WTC11 (cell line): ENCODE data around the gene RPL13A. TPM values are rescaled to one million over a fixed set of nuclear protein-coding genes. Genes with fewer than 3 reads are reported as not detected.

ENCODE experiments used
- ATAC-seq: fragments of 200-7000 bp; cut with Tn5 transposase; 2 replicates; pipeline ENCODE4 v1.10.0; 2021; ENCODE audit warnings: mild to moderate bottlenecking, moderate library complexity
- CTCF ChIA-PET: fragments of 300-600 bp; sonication (Branson Sonifier 250); formaldehyde crosslinking; loops from one replicate; lab custom pipeline; 2021; ENCODE audit warnings: antibody characterized with exemption; lab: Charles Lee
- POLR2A ChIA-PET: fragments of 350-600 bp; sonication (Branson Sonifier 250); formaldehyde crosslinking; loops from one replicate; lab custom pipeline; 2021; ENCODE audit warnings: antibody characterized with exemption; lab: Charles Lee
- DNase-seq: peaks from one replicate; pipeline ENCODE4 v3.0.0; 2021; ENCODE audit warnings: low spot score
- H3K27ac Mint-ChIP-seq: 2 replicates; pipeline ENCODE4 v1.8.0; 2021; ENCODE audit warnings: mixed read lengths
- H3K27me3 Mint-ChIP-seq: 2 replicates; pipeline ENCODE4 v1.8.0; 2021; ENCODE audit warnings: low read depth, mild to moderate bottlenecking, moderate library complexity, mixed read lengths
- H3K36me3 Mint-ChIP-seq: 2 replicates; pipeline ENCODE4 v1.8.0; 2021; ENCODE audit warnings: mixed read lengths
- H3K4me1 Mint-ChIP-seq: 2 replicates; pipeline ENCODE4 v1.8.0; 2022; ENCODE audit warnings: mixed read lengths
- H3K4me3 Mint-ChIP-seq: 2 replicates; pipeline ENCODE4 v1.8.0; 2021; ENCODE audit warnings: mild to moderate bottlenecking, moderate library complexity, mixed read lengths
- H3K9me3 Mint-ChIP-seq: 2 replicates; pipeline ENCODE4 v1.8.0; 2021; ENCODE audit warnings: mixed read lengths
- AR ChIP-seq: fragments of 250-450 bp; sonication (Bioruptor Pico); IDR thresholded peaks from 2 replicates; pipeline ENCODE4 v1.9.0; 2021; ENCODE audit warnings: mild to moderate bottlenecking
- ELF4 ChIP-seq: sonication (generic); formaldehyde crosslinking; IDR thresholded peaks from 2 replicates; pipeline ENCODE4 v1.8.1; 2022; ENCODE audit warnings: low read depth, mild to moderate bottlenecking, moderate library complexity, missing genetic modification reagents
- ETV6 ChIP-seq: sonication (generic); formaldehyde crosslinking; IDR thresholded peaks from 2 replicates; pipeline ENCODE4 v1.8.1; 2022; ENCODE audit warnings: mild to moderate bottlenecking, missing genetic modification reagents
- FOXK1 ChIP-seq: sonication (generic); formaldehyde crosslinking; IDR thresholded peaks from 2 replicates; pipeline ENCODE4 v1.8.0; 2022; ENCODE audit warnings: mild to moderate bottlenecking, moderate library complexity, missing genetic modification reagents
- FOXP1 ChIP-seq: sonication (generic); formaldehyde crosslinking; IDR thresholded peaks from 2 replicates; pipeline ENCODE4 v1.8.0; 2022; ENCODE audit warnings: missing genetic modification reagents, mild to moderate bottlenecking, moderate library complexity, borderline replicate concordance
- IRF1 ChIP-seq: sonication (generic); formaldehyde crosslinking; IDR thresholded peaks from 2 replicates; pipeline ENCODE4 v1.8.0; 2023; ENCODE audit warnings: missing genetic modification reagents
- IRF2 ChIP-seq: sonication (generic); formaldehyde crosslinking; IDR thresholded peaks from 2 replicates; pipeline ENCODE4 v1.8.0; 2022; ENCODE audit warnings: low read depth, missing genetic modification reagents, borderline replicate concordance
- KAT7 ChIP-seq: sonication (generic); formaldehyde crosslinking; IDR thresholded peaks from 2 replicates; pipeline ENCODE4 v1.8.1; 2023; ENCODE audit warnings: missing genetic modification reagents, mild to moderate bottlenecking, borderline replicate concordance
- NFATC4 ChIP-seq: fragments of 250-450 bp; sonication (Bioruptor Pico); IDR thresholded peaks from 2 replicates; pipeline ENCODE4 v1.9.0; 2021; ENCODE audit warnings: mild to moderate bottlenecking
- NR1H2 ChIP-seq: sonication (generic); formaldehyde crosslinking; IDR thresholded peaks from 2 replicates; pipeline ENCODE4 v1.9.0; 2021; ENCODE audit warnings: mild to moderate bottlenecking, moderate library complexity, missing genetic modification reagents
- PRRX2 ChIP-seq: fragments of 250-450 bp; sonication (Bioruptor Pico); IDR thresholded peaks from 2 replicates; pipeline ENCODE4 v1.8.0; 2021; ENCODE audit warnings: mild to moderate bottlenecking
- SMAD3 ChIP-seq: sonication (generic); formaldehyde crosslinking; IDR thresholded peaks from 2 replicates; pipeline ENCODE4 v1.8.0; 2022; ENCODE audit warnings: missing genetic modification reagents, mild to moderate bottlenecking, borderline replicate concordance
- SP1 ChIP-seq: sonication (generic); formaldehyde crosslinking; conservative IDR thresholded peaks from 2 replicates; pipeline ENCODE4 v1.8.1; 2022; ENCODE audit warnings: missing genetic modification reagents
- TEAD1 ChIP-seq: sonication (generic); formaldehyde crosslinking; IDR thresholded peaks from 2 replicates; pipeline ENCODE4 v1.8.0; 2022; ENCODE audit warnings: mild to moderate bottlenecking, missing genetic modification reagents
- ZNF138 ChIP-seq: sonication (generic); formaldehyde crosslinking; conservative IDR thresholded peaks from 2 replicates; pipeline ENCODE4 v1.8.1; 2022; ENCODE audit warnings: mild to moderate bottlenecking, moderate library complexity, missing genetic modification reagents
- total RNA-seq: library from RNA; stranded (reverse); gene quantifications from 3 replicates; pipeline ENCODE4 v1.2.3, GENCODE V29; 2021
- TF ChIP-seq, protein P1 (sequence below): sonication (generic); formaldehyde crosslinking; IDR thresholded peaks from 2 replicates; pipeline ENCODE4 v1.8.0; 2022; ENCODE audit warnings: mild to moderate bottlenecking, missing genetic modification reagents
- TF ChIP-seq, protein P2 (sequence below): sonication (generic); formaldehyde crosslinking; conservative IDR thresholded peaks from 2 replicates; pipeline ENCODE4 v1.8.1; 2023; ENCODE audit warnings: mild to moderate bottlenecking, low read depth, missing genetic modification reagents, moderate library complexity
- TF ChIP-seq, protein P3 (sequence below): fragments of 250-450 bp; sonication (Bioruptor Pico); IDR thresholded peaks from 2 replicates; pipeline ENCODE4 v1.9.0; 2021; ENCODE audit warnings: mild to moderate bottlenecking, borderline replicate concordance

The RPL13A gene
- total RNA-seq, 1 experiment from 2014 or later = 3,861 TPM

DNA sequence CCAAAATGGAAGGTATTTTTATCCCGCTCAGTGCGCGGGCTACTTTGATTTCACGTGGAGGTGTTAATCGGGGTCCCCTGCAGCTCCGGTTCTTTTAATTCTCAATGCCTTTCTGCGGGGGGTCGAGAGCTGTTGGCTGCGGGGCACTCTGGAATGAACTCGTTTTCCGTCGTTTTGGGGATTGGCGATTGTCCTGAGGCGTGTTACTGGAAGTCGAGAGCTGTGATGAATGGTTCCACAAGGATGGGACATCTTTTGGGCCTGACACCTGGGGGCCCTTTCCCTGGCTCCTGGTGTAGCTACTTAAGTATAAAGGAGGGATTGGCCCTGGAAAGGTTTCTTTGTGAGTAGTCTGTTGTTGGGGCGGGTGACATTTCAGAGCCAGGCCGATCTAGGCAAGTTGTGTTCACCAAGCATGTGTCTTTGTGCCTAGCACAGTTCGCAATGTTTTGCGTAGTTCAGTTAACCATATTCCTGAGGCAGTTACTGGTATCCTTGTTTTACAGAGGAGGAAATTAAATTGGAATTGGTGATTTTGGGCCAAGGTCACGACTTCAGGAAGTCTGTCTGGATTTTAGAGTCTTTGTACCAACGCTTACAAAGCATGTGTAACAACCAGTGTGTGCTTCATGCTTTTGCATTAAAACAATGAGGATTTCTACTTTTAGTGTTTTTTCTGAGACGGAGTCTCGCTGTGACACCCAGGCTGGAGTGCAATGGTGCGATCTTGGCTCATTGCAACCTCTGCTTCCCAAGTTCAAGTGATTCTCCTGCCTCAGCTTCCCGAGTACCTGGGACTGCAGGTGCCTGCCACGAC, 846 bp downstream of the RPL13A start (continued):
- TF ChIP-seq IRF1 (CRISPR knock-in tag) (no peak), ELF4 (CRISPR knock-in tag) (no peak), ETV6 (no peak), FOXP1 (CRISPR knock-in tag) (no peak), SMAD3 (no peak), KAT7 (CRISPR knock-in tag) (0 out of 2 replicates have a peak, but pooled peaks have one; percentile 12), ZNF138 (no peak), SP1 (CRISPR knock-in tag) (no peak)
- TF ChIP-seq, protein P1, sequence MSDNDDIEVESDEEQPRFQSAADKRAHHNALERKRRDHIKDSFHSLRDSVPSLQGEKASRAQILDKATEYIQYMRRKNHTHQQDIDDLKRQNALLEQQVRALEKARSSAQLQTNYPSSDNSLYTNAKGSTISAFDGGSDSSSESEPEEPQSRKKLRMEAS = no peak
- TF ChIP-seq, all 79 proteins: peak for 8

DNA sequence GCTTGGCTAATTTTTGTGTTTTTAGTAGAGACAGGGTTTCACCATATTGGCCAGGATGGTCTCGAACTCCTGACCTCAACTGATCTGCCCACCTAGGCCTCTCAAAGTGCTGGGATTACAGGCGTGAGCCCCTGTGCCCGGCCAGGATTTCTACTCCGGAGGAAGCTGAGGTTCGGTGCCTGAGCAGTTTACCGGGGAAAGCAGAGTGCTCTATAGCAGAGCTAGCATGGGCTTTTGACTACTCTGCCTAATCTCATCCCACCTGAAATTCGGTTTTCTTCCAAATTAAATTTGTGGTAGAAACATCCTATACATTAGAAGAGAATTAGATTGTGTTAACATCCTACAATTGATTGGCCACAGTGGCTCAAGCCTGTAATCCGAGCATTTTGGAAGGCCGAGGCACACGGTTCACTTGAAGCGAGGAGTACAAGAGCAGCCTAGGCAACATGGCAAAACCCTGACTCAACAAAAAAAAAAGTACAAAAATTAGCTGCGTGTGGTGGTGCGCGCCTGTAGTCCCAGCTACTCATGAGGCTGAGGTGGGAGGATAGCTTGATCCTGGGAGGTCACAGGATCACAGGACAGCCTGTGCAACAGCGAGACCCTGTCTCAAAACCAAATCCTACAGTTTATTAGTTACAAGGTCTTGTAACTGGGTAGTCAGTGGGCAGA, 1.6 kb downstream of the RPL13A start:
- Mint-ChIP-seq H3K36me3 (peaks cover 55% of the 10 kb centered on the region), H3K9me3 (no peaks in the 10 kb centered on the region), H3K27ac (peak overlapping the region; percentile 96), H3K4me3 (peak overlapping the region; percentile 97), H3K4me1 (peaks cover 20% of the 10 kb centered on the region), H3K27me3 (peaks cover 6% of the 10 kb centered on the region; the same call in 1 of the 2 replicates)
- no peak for DNase-seq
- no peak for ATAC-seq
- TF ChIP-seq IRF2 = no peak
- TF ChIP-seq, protein P2, sequence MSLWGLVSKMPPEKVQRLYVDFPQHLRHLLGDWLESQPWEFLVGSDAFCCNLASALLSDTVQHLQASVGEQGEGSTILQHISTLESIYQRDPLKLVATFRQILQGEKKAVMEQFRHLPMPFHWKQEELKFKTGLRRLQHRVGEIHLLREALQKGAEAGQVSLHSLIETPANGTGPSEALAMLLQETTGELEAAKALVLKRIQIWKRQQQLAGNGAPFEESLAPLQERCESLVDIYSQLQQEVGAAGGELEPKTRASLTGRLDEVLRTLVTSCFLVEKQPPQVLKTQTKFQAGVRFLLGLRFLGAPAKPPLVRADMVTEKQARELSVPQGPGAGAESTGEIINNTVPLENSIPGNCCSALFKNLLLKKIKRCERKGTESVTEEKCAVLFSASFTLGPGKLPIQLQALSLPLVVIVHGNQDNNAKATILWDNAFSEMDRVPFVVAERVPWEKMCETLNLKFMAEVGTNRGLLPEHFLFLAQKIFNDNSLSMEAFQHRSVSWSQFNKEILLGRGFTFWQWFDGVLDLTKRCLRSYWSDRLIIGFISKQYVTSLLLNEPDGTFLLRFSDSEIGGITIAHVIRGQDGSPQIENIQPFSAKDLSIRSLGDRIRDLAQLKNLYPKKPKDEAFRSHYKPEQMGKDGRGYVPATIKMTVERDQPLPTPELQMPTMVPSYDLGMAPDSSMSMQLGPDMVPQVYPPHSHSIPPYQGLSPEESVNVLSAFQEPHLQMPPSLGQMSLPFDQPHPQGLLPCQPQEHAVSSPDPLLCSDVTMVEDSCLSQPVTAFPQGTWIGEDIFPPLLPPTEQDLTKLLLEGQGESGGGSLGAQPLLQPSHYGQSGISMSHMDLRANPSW (CRISPR knock-in tag) = no peak
- TF ChIP-seq FOXK1 (CRISPR knock-in tag) = no peak
- POLR2A ChIA-PET = no interaction called here
- CTCF ChIA-PET = interaction anchor here (0.6 to 1.2 kb wide), 2 partner anchors 13 to 47 kb away, joined by 3 to 5 read pairs; no protein-coding TSS in a partner anchor

DNA sequence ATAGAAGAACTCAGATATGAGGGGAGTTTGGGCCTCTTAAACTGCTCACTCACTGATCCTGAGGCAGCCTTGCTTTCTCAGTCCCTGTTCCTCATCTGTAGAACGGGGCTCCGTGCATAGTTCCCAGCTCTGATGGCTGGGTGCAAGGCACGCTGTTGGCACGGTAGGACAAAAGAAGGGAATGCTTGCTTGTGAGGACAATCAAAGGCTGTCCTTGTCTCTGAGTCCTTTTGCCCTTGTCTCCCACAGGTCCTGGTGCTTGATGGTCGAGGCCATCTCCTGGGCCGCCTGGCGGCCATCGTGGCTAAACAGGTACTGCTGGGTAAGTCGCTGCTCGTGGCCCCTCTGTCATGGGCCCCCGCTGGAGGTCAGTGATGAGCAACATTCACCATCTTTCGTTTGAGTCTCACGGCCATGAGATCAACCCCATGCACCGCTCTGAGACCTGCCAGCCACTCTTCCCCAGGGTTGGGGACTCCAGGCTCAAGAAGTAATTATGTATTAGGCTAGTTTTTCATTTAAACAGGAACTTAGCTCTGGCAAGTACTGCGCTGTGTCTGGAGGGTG, 2.3 kb downstream of the RPL13A start:
- Mint-ChIP-seq H3K9me3 (no peaks in the 10 kb centered on the region), H3K36me3 (peaks cover 55% of the 10 kb centered on the region), H3K4me3 (peak overlapping the region; percentile 97), H3K27me3 (peaks cover 6% of the 10 kb centered on the region; the same call in 1 of the 2 replicates), H3K4me1 (peaks cover 21% of the 10 kb centered on the region), H3K27ac (peak overlapping the region; percentile 96)
- CTCF ChIA-PET = no interaction called here
- ATAC-seq (no peak), DNase-seq (no peak)
- POLR2A ChIA-PET = no interaction called here
- TF ChIP-seq NR1H2 = no peak
- TF ChIP-seq, protein P3, sequence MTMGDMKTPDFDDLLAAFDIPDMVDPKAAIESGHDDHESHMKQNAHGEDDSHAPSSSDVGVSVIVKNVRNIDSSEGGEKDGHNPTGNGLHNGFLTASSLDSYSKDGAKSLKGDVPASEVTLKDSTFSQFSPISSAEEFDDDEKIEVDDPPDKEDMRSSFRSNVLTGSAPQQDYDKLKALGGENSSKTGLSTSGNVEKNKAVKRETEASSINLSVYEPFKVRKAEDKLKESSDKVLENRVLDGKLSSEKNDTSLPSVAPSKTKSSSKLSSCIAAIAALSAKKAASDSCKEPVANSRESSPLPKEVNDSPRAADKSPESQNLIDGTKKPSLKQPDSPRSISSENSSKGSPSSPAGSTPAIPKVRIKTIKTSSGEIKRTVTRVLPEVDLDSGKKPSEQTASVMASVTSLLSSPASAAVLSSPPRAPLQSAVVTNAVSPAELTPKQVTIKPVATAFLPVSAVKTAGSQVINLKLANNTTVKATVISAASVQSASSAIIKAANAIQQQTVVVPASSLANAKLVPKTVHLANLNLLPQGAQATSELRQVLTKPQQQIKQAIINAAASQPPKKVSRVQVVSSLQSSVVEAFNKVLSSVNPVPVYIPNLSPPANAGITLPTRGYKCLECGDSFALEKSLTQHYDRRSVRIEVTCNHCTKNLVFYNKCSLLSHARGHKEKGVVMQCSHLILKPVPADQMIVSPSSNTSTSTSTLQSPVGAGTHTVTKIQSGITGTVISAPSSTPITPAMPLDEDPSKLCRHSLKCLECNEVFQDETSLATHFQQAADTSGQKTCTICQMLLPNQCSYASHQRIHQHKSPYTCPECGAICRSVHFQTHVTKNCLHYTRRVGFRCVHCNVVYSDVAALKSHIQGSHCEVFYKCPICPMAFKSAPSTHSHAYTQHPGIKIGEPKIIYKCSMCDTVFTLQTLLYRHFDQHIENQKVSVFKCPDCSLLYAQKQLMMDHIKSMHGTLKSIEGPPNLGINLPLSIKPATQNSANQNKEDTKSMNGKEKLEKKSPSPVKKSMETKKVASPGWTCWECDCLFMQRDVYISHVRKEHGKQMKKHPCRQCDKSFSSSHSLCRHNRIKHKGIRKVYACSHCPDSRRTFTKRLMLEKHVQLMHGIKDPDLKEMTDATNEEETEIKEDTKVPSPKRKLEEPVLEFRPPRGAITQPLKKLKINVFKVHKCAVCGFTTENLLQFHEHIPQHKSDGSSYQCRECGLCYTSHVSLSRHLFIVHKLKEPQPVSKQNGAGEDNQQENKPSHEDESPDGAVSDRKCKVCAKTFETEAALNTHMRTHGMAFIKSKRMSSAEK = peak; percentile 64; the same call in 1 of the 2 replicates
- TF ChIP-seq TEAD1 (CRISPR knock-in tag) = 0 out of 2 replicates have a peak, but pooled peaks have one; percentile 27
- TF ChIP-seq, protein P1 = peak; percentile 34; the same call in 1 of the 2 replicates
- 0 out of 2 replicates have a peak, but pooled peaks have one; percentile 16 for TF ChIP-seq AR (CRISPR knock-in tag)
- 0 out of 2 replicates have a peak, but pooled peaks have one; percentile 47 for TF ChIP-seq PRRX2 (CRISPR knock-in tag)
- peak; percentile 46; the same call in 1 of the 2 replicates for TF ChIP-seq NFATC4 (CRISPR knock-in tag)
- TF ChIP-seq IRF1 (CRISPR knock-in tag) = 0 out of 2 replicates have a peak, but pooled peaks have one; percentile 48
